Measurements from ENCODE around the gene MAPK8.

The MAPK8 gene

DNA sequence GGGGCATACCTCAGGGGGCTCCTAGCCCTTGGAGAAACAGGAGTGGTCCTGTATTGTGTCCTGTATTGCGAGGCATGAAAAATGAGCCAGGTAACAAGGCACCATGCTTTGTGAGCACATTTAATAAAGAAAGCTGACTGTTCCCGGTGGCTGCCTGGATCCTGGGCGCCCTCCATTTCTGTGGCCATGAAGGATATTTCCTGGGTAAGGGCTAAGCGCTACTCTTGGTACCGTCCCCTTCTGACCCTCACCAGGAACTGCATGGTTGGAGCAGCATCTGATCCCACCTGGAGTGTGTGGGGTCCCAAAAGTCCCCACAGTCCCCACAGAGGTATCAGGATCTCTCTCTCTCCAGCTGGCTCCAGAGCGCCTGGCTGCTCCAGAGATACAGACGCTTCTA, 139.5 kb downstream of the MAPK8 start:
- peaks cover 0 to 8% (median 0%) of the 10 kb centered on the region in 11 experiments; a peak in 3 of 22 replicates for H4K20me1 ChIP-seq
- no peak overlapping the region for H3K4me3 ChIP-seq
- no peaks in the 10 kb centered on the region for H3K27me3 ChIP-seq
- H3K36me3 ChIP-seq, result peaks cover 0 to 36% (median 0%) of the 10 kb centered on the region in 11 experiments; a peak in 4 of 22 replicates
- H3K4me2 ChIP-seq, result peak overlapping the region in 2 of 11 experiments; percentile 4 to 7; a peak in 1 of 22 replicates
- no peak for TF ChIP-seq Cebpa-rat (IDR thresholded peaks at IDR 0.05)
- H3K9me3 ChIP-seq (replicated peaks in 1 of 11), result no peaks in the 10 kb centered on the region
- peaks cover 0 to 26% (median 13%) of the 10 kb centered on the region in 10 experiments; a peak in 15 of 20 replicates for H3K4me1 ChIP-seq
- no peak overlapping the region for H3K9ac ChIP-seq
- no peak overlapping the region for H3K27ac ChIP-seq

DNA sequence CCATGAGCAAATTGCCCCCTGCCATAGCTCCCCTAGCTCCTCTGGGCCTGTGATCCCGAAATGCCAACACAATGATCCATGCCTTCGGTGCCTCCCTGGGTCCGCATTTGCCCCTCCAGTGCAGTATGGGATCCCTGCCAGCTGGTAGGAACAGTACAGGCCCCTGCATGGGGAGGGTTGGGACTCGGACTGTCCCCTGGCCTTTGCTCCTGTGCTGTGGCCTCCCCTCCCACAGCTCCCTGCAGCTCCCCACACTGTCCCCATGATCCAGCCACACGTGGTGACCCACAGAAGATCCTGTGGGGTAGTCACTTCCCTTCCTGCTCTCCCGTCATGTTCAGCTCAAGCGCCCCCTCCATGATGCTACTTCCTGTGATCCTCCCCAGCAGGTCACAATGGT, 140.3 kb downstream of the MAPK8 start:
- H3K27ac ChIP-seq, result no peak overlapping the region
- peaks cover 0 to 26% (median 15%) of the 10 kb centered on the region in 10 experiments; a peak in 15 of 20 replicates for H3K4me1 ChIP-seq
- H3K4me2 ChIP-seq, result peak overlapping the region in 8 of 11 experiments; percentile 17 to 51 (median 36); a peak in 11 of 22 replicates
- H3K4me3 ChIP-seq, result no peak overlapping the region
- H3K27me3 ChIP-seq, result no peaks in the 10 kb centered on the region
- peaks cover 0 to 41% (median 0%) of the 10 kb centered on the region in 11 experiments; a peak in 4 of 22 replicates for H3K36me3 ChIP-seq
- H4K20me1 ChIP-seq, result peaks cover 0 to 8% (median 0%) of the 10 kb centered on the region in 11 experiments; a peak in 3 of 22 replicates
- H3K9ac ChIP-seq, result no peak overlapping the region
- no peak for TF ChIP-seq Cebpa-rat (IDR thresholded peaks at IDR 0.05)
- no peaks in the 10 kb centered on the region for H3K9me3 ChIP-seq (replicated peaks in 1 of 11)

DNA sequence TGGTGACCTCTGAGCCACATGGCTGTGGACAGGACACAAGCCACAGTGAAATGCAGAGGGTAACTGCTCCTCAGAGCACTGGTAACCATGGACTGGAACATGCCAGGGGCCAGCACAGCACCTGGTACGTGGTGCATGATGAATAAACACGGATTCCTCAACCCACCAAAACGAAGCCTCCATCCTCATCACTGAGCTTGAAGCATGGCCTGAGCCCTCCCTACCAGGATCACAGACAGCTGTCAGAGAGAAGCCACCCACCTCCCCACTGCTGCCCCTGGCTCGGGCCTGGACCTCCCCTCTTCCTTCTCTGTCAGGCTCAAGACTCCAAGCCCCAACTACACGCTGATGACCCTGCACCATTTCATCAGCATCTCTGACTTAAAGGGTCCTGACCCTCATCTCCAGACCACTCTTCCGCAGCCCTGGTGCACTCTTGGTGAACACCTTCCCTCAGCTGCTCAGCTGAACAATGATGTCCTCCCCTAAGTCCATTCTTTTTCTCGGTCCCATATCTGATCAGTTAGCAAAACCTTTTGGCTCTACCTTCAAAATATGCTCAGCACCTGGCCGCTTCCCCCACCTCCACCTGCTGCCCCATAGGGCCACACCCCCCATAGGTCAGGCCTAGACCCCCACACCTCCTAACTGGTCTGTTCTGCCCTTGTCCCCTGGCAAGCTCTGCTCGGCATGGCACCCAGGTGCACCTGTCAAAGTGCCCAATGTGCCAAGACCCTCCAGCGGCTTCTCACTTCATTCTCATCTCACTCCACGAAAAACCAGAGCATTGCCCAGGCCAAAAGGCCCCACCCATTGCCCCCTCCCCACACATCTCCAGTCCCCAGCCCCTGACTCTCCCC, 141.1 kb downstream of the MAPK8 start:
- Histone ChIP-seq H3K9me3 (replicated peaks in 1 of 11) (no peaks in the 10 kb centered on the region), H3K27me3 (no peaks in the 10 kb centered on the region), H3K36me3 (peaks cover 0 to 48% (median 0%) of the 10 kb centered on the region in 11 experiments; a peak in 4 of 22 replicates), H4K20me1 (peaks cover 0 to 8% (median 0%) of the 10 kb centered on the region in 11 experiments; a peak in 3 of 22 replicates), H3K4me3 (no peak overlapping the region), H3K4me1 (peaks cover 0 to 30% (median 18%) of the 10 kb centered on the region in 10 experiments; a peak in 17 of 20 replicates), H3K27ac (no peak overlapping the region), H3K9ac (no peak overlapping the region), H3K4me2 (peak overlapping the region in 8 of 11 experiments; percentile 17 to 51 (median 36); a peak in 10 of 22 replicates)
- TF ChIP-seq Cebpa-rat (IDR thresholded peaks at IDR 0.05), result no peak

DNA sequence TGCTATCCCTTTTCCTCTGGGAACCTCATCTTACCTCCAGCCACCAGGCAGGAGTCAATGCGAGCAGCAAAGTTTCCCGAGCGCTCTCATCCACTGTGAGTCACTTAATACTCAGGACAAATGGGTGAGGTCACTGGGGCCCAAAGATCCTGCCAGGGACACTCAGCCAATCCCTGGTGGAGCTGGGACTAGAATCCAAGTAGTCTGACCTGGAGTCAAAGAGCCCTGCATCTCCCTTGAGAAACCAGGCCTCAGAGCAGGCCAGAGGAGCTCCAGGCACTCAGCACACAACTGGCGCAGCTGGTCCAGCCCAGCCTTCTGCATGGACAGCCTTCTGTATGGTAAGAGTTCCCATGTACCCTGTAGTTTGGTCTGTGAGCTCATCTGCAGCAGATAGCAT, 142.3 kb downstream of the MAPK8 start:
- peaks cover 0 to 60% (median 0%) of the 10 kb centered on the region in 11 experiments; a peak in 4 of 22 replicates for H3K36me3 ChIP-seq
- TF ChIP-seq Cebpa-rat (IDR thresholded peaks at IDR 0.05), result no peak
- no peak overlapping the region for H3K9ac ChIP-seq

DNA sequence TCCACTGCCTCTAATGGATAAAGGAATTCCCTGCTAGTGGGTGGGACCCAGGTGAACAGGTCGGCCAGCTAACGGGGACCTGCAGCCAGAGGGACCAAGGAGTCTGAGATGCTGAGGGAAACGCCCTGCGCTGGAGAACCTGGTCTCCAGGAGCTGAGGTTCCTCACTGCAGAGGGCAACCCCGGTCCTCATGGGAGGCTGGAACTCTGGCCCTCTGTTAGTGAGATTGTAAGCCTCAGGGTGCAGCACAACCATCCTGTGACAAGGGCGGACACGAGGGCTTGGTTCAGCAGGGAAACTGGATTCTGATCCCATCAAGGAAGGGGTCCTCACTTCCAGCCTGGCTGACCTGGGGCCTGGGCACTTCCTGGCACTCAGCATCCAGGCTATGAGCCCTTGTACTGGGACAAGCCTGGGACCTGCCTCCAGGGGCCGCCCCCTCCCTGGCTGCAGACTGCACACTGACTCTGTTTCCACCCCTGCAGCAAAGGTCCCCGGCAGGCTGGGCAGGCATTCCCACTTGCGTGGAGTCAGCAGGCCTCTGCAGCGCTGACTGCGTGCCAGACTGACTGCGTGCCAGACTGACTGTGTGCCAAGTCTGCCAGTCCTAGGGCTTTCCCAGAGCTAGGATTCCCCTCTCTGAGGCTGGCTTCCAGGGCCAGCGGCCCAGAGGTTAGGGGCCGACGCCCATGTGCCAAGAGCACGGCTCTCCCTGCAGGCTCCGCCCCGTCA, 143.2 kb downstream of the MAPK8 start:
- no peak for TF ChIP-seq Cebpa-rat (IDR thresholded peaks at IDR 0.05)
- H3K9ac ChIP-seq, result no peak overlapping the region
- no peak overlapping the region for H3K27ac ChIP-seq
- no peaks in the 10 kb centered on the region for H3K9me3 ChIP-seq (replicated peaks in 1 of 11)
- no peak overlapping the region for H3K4me2 ChIP-seq
- H3K4me1 ChIP-seq, result peaks cover 0 to 48% (median 39%) of the 10 kb centered on the region in 10 experiments; a peak in 17 of 20 replicates
- no peak overlapping the region for H3K4me3 ChIP-seq
- peaks cover 0 to 19% (median 0%) of the 10 kb centered on the region in 11 experiments; a peak in 3 of 22 replicates for H4K20me1 ChIP-seq
- H3K36me3 ChIP-seq, result peaks cover 0 to 61% (median 0%) of the 10 kb centered on the region in 11 experiments; a peak in 4 of 22 replicates
- H3K27me3 ChIP-seq, result no peaks in the 10 kb centered on the region; a peak in 1 of 22 replicates

More for the DNA sequence above, 142.3 kb downstream of the MAPK8 start:
- Histone ChIP-seq H3K27me3 (no peaks in the 10 kb centered on the region), H3K4me1 (peaks cover 0 to 42% (median 30%) of the 10 kb centered on the region in 10 experiments; a peak in 17 of 20 replicates), H3K4me2 (no peak overlapping the region), H4K20me1 (peaks cover 0 to 13% (median 0%) of the 10 kb centered on the region in 11 experiments; a peak in 4 of 22 replicates), H3K9me3 (replicated peaks in 1 of 11) (no peaks in the 10 kb centered on the region), H3K4me3 (no peak overlapping the region), H3K27ac (no peak overlapping the region)

DNA sequence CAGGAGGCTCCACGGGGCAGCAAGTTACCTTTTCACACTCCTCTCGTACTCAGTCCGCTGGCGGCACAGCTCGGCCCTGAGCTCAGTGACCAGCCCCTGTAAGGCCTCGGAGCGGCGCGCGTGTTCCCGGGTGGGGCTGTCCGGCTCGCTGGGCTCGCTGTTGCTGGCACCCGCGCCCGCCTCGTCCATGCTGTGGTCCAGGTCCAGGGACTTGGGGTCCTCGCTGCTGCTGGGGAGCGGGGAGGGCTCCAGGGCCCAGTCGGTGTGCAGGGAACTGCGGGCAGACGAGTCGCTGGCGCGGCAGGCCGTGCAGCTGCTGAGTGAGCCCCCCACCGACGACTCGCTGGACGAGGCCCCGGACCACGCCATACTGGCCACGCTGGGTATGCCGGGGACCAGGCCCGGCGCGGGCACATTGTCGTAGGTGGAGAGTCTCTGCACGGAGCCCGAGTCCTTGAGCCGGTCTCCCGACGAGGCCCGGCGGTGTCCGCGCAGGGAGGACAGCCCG, 143.8 kb downstream of the MAPK8 start:
- H3K27ac ChIP-seq, result no peak overlapping the region
- no peaks in the 10 kb centered on the region for H3K9me3 ChIP-seq (replicated peaks in 1 of 11)
- H4K20me1 ChIP-seq, result peaks cover 0 to 22% (median 0%) of the 10 kb centered on the region in 11 experiments; a peak in 5 of 22 replicates
- peaks cover 0 to 55% (median 0%) of the 10 kb centered on the region in 11 experiments; a peak in 4 of 22 replicates for H3K36me3 ChIP-seq
- H3K4me2 ChIP-seq, result no peak overlapping the region
- peaks cover 0 to 48% (median 42%) of the 10 kb centered on the region in 10 experiments; a peak in 18 of 20 replicates for H3K4me1 ChIP-seq
- H3K9ac ChIP-seq, result no peak overlapping the region
- H3K27me3 ChIP-seq, result no peaks in the 10 kb centered on the region; a peak in 1 of 22 replicates
- no peak overlapping the region for H3K4me3 ChIP-seq
- no peak for TF ChIP-seq Cebpa-rat (IDR thresholded peaks at IDR 0.05)

DNA sequence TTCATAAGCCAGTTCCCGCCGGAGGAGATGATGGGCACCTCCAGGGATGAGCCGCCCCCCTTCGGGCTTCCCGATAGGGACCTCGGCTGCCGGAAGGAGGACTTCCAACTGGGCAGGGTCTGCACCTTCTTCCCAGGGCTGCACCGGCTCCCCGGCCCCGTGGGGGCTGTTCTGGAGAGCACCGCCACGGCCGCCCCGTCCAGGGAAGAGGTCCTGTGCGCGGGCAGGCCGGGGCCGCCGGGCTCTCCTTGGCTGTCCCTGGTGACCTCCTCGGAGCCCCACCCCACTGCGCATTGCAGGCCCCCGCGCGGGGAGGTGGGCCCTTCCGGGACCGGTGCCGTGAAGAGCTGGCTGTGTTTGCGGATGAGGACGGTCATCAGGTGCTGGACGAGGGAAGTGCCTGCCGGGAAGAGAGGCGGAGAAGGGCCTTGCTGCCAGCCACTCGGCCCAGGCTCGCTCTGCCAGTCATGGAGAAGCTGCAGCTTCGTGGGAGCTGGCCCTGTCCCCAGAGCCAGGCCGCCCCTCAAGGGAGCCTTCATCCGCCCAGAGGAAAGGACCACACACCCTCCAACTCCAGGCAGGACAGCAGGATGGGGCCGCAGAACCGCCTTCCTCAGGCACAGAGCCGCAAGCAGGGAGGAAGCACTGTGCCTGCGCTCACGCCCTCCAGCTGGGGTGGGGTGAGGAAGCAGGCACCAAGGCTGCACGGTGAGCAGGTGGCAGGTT, 144.4 kb downstream of the MAPK8 start:
- Histone ChIP-seq H3K4me2 (no peak overlapping the region), H3K4me1 (peaks cover 5 to 50% (median 44%) of the 10 kb centered on the region in 10 experiments), H3K9me3 (replicated peaks in 1 of 11) (no peaks in the 10 kb centered on the region), H3K9ac (no peak overlapping the region), H3K4me3 (no peak overlapping the region), H3K36me3 (peaks cover 0 to 48% (median 0%) of the 10 kb centered on the region in 11 experiments; a peak in 4 of 22 replicates), H3K27ac (no peak overlapping the region), H3K27me3 (no peaks in the 10 kb centered on the region; a peak in 1 of 22 replicates), H4K20me1 (peaks cover 0 to 20% (median 0%) of the 10 kb centered on the region in 11 experiments; a peak in 4 of 22 replicates)
- TF ChIP-seq Cebpa-rat (IDR thresholded peaks at IDR 0.05), result no peak
